Endothelial cell of umbilical vein (primary cell): ENCODE data around the gene MS4A15. TPM values are rescaled to one million over a fixed set of nuclear protein-coding genes. Genes with fewer than 3 reads are reported as not detected.

ENCODE experiments used
- BruUV-seq: library from RNA; stranded (reverse); fragments of 400-500 nt; replicated peaks from 2 replicates; lab custom pipeline; 2021; lab: Mats Ljungman, UMichigan
- CTCF ChIA-PET: fragments of 300-600, 350-600 bp; sonication (Branson Sonifier 250); formaldehyde crosslinking; loops from one replicate; lab custom pipeline; 2021; ENCODE audit warnings: antibody characterized with exemption, inconsistent platforms; lab: Charles Lee
- POLR2A ChIA-PET: fragments of 300-600, 350-600 bp; sonication (Branson Sonifier 250); formaldehyde crosslinking; loops from one replicate; lab custom pipeline; 2021; ENCODE audit warnings: antibody characterized with exemption, inconsistent platforms; lab: Charles Lee
- DNase-seq: peaks from one replicate; pipeline ENCODE4 v3.0.0-alpha.2; 2011; ENCODE audit warnings: low read depth, low spot score
- FAIRE-seq: peaks from 2 replicates; lab custom pipeline; 2011; peaks lifted over from hg19 to GRCh38; lab: Jason Lieb, UNC
- H2AFZ ChIP-seq: 2 replicates; pipeline ENCODE4 v1.6.0; 2012; ENCODE audit warnings: low read depth, low read length, control low read depth, inconsistent platforms
- H3K27ac ChIP-seq: 2 replicates; pipeline ENCODE4 v1.5.1; 2011; ENCODE audit warnings: low read depth, mild to moderate bottlenecking, control low read depth, low read length, moderate library complexity; ENCODE audit not compliant: insufficient read depth
- H3K27me3 ChIP-seq, 2 experiments: 2 replicates each; pipeline versions ENCODE4 v1.6.0 to v1.6.1; 2011; ENCODE audit warnings: low read length in 2 of 2, mixed read lengths in 1 of 2; ENCODE audit not compliant: control insufficient read depth in 2 of 2, insufficient read depth in 2 of 2
- H3K36me3 ChIP-seq, 2 experiments: 2 replicates in 1 of 2; 3 replicates in 1 of 2; pipeline ENCODE4 v1.5.1; 2011; ENCODE audit warnings: low read length in 2 of 2, mild to moderate bottlenecking in 1 of 2, moderate library complexity in 1 of 2; ENCODE audit not compliant: control insufficient read depth in 2 of 2, insufficient read depth in 2 of 2; ENCODE audit errors: extremely low read depth in 1 of 2
- H3K4me1 ChIP-seq: 3 replicates; pipeline ENCODE4 v1.5.1; 2011; ENCODE audit warnings: mild to moderate bottlenecking, low read length; ENCODE audit not compliant: control insufficient read depth, insufficient read depth; ENCODE audit errors: extremely low read depth
- H3K4me2 ChIP-seq: 2 replicates; pipeline ENCODE4 v1.6.1; 2011; ENCODE audit warnings: low read length, control low read depth, mixed read lengths; ENCODE audit not compliant: insufficient read depth
- H3K4me3 ChIP-seq, 3 experiments: fragments of 200-600 bp in 1 of 3; sonication (generic), shearing (Covaris generic) in 1 of 3; replicated peaks in 1 of 3; 2 replicates each; pipeline ENCODE4 v1.5.1; 2011 to 2016; ENCODE audit warnings: control low read depth in 3 of 3, low read length in 3 of 3, mild to moderate bottlenecking in 2 of 3, inconsistent platforms in 1 of 3, low read depth in 1 of 3, moderate library complexity in 1 of 3; ENCODE audit not compliant: insufficient read depth in 1 of 3
- H3K79me2 ChIP-seq: 2 replicates; pipeline ENCODE4 v1.6.0; 2012; ENCODE audit warnings: low read length, inconsistent platforms; ENCODE audit not compliant: control insufficient read depth, insufficient read depth
- H3K9ac ChIP-seq: replicated peaks from 2 replicates; pipeline ENCODE3; 2011; ENCODE audit warnings: low read length, control low read depth; ENCODE audit not compliant: insufficient read depth; ENCODE audit errors: extremely low read depth
- H3K9me1 ChIP-seq: replicated peaks from 3 replicates; pipeline ENCODE4 v1.6.0; 2011; ENCODE audit warnings: mild to moderate bottlenecking, low read length; ENCODE audit not compliant: control insufficient read depth, insufficient read depth; ENCODE audit errors: extremely low read depth
- H3K9me3 ChIP-seq: replicated peaks from 2 replicates; pipeline ENCODE4 v1.5.1; 2012; ENCODE audit warnings: low read length, inconsistent platforms; ENCODE audit not compliant: control insufficient read depth, insufficient read depth
- H4K20me1 ChIP-seq: replicated peaks from 2 replicates; pipeline ENCODE3; 2011; ENCODE audit warnings: mild to moderate bottlenecking, low read length; ENCODE audit not compliant: control insufficient read depth, insufficient read depth; ENCODE audit errors: extremely low read depth
- EZH2 ChIP-seq: IDR thresholded peaks from 2 replicates; pipeline ENCODE4 v1.6.1; 2012; ENCODE audit warnings: borderline replicate concordance, low read depth, mild to moderate bottlenecking, moderate library complexity, low read length, inconsistent platforms; ENCODE audit not compliant: severe bottlenecking
- FOS ChIP-seq: IDR thresholded peaks from 2 replicates; pipeline ENCODE4 v1.6.1; 2011; ENCODE audit warnings: mild to moderate bottlenecking, low read length, moderate library complexity, borderline replicate concordance; ENCODE audit not compliant: insufficient read depth
- GATA2 ChIP-seq: IDR thresholded peaks from 2 replicates; pipeline ENCODE4 v1.7.0; 2011; ENCODE audit warnings: low read depth, mild to moderate bottlenecking, moderate library complexity, mixed read lengths, low read length; ENCODE audit not compliant: insufficient read length, insufficient read depth
- JUN ChIP-seq: IDR thresholded peaks from 2 replicates; pipeline ENCODE4 v1.6.1; 2011; ENCODE audit warnings: borderline replicate concordance, low read depth; ENCODE audit not compliant: insufficient read length, insufficient read depth
- MAX ChIP-seq: IDR thresholded peaks from 2 replicates; pipeline ENCODE4 v1.6.1; 2011; ENCODE audit not compliant: insufficient read depth, insufficient read length
- MYC ChIP-seq: IDR thresholded peaks from one replicate; pipeline ENCODE4 v1.6.1; 2011; ENCODE audit warnings: mild to moderate bottlenecking, low read depth, low read length
- POLR2A ChIP-seq: IDR thresholded peaks from 2 replicates; pipeline ENCODE4 v1.6.1; 2012; ENCODE audit warnings: low read depth, mild to moderate bottlenecking, control low read depth, low read length
- POLR2AphosphoS5 ChIP-seq: IDR thresholded peaks from 2 replicates; pipeline ENCODE4 v1.6.1; 2012; ENCODE audit warnings: low read depth, mild to moderate bottlenecking, control low read depth, low read length, moderate library complexity; ENCODE audit not compliant: insufficient read depth
- dilution Hi-C: fragments of 300-500 bp; cut with MboI; formaldehyde crosslinking; loops from one replicate; pipeline ENCODE4 v1.15.0; 2019; ENCODE audit warnings: low sequenced_read_pairs; ENCODE audit not compliant: extremely low pct_ligation_motif_present
- intact Hi-C: fragments of 100-400 bp; cut with micrococcal nuclease; formaldehyde crosslinking; loops from one replicate; pipeline ENCODE4 v1.10.0; 2022
- polyA plus RNA-seq, 4 experiments: library from polyadenylated mRNA; depleted of rRNA in 3 of 4; stranded (reverse) in 3 of 4; unstranded in 1 of 4; fragments of >200 nt; gene quantifications; 2 replicates each; pipeline versions ENCODE4 v1.2.1 to v1.2.3, GENCODE V29; 2011 to 2012; ENCODE audit warnings: missing spikeins in 1 of 4
- total RNA-seq: library from RNA; stranded (reverse); gene quantifications from 2 replicates; pipeline ENCODE4 v1.2.3, GENCODE V29; 2021
- TF ChIP-seq, protein P1 (sequence below), 2 donors: IDR thresholded peaks; 1 replicate in 1 of 2; 2 replicates in 1 of 2; pipeline ENCODE4 v1.5.1; 2011; ENCODE audit warnings: low read length in 2 of 2, mild to moderate bottlenecking in 2 of 2, moderate library complexity in 2 of 2, control low read depth in 1 of 2, inconsistent platforms in 1 of 2, low read depth in 1 of 2; ENCODE audit not compliant: insufficient read depth in 1 of 2; ENCODE audit errors: extremely low read depth in 1 of 2

Gene MS4A15
- total and polyA plus RNA-seq, 2 donors (not counting 3 experiments of a cell fraction or from before 2014, with no cell fraction given), result not detected

- TF ChIP-seq, protein P1, sequence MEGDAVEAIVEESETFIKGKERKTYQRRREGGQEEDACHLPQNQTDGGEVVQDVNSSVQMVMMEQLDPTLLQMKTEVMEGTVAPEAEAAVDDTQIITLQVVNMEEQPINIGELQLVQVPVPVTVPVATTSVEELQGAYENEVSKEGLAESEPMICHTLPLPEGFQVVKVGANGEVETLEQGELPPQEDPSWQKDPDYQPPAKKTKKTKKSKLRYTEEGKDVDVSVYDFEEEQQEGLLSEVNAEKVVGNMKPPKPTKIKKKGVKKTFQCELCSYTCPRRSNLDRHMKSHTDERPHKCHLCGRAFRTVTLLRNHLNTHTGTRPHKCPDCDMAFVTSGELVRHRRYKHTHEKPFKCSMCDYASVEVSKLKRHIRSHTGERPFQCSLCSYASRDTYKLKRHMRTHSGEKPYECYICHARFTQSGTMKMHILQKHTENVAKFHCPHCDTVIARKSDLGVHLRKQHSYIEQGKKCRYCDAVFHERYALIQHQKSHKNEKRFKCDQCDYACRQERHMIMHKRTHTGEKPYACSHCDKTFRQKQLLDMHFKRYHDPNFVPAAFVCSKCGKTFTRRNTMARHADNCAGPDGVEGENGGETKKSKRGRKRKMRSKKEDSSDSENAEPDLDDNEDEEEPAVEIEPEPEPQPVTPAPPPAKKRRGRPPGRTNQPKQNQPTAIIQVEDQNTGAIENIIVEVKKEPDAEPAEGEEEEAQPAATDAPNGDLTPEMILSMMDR (IDR thresholded peaks at IDR 0.05; ENCODE audit: extremely low read depth in 1 of 2, insufficient read depth in 1 of 2, low read depth in 1 of 2, low read length in 2 of 2), result no peak
- no peak for TF ChIP-seq GATA2
- TF ChIP-seq POLR2AphosphoS5, result no peak
- no peak for TF ChIP-seq MAX
- TF ChIP-seq EZH2, result no peak
- TF ChIP-seq FOS, result no peak
- TF ChIP-seq MYC, result no peak
- TF ChIP-seq JUN, result no peak
- no peak for TF ChIP-seq POLR2A
- Histone ChIP-seq H3K9ac (no peak overlapping the region), H2AFZ (no peak overlapping the region), H3K4me1 (no peaks in the 10 kb centered on the region), H4K20me1 (no peaks in the 10 kb centered on the region), H3K4me2 (no peak overlapping the region), H3K9me3 (no peaks in the 10 kb centered on the region), H3K36me3 (no peaks in the 10 kb centered on the region), H3K4me3 (no peak overlapping the region), H3K9me1 (no peaks in the 10 kb centered on the region), H3K27me3 (peaks cover 3 to 5% of the 10 kb centered on the region in 2 experiments), H3K79me2 (no peaks in the 10 kb centered on the region), H3K27ac (no peak overlapping the region)
- BruUV-seq, result no TSS peak
- FAIRE-seq (no peak), DNase-seq (no peak)
- ChIA-PET CTCF (no interaction called here), POLR2A (no interaction called here)
- intact Hi-C loops, result no loop called here
- dilution Hi-C loops, result no loop called here
Measured at GRCh38 chr11:60748225-60748624, 8.4 kb upstream of the MS4A15 start.
